GM23248 (cell line): ENCODE data around the gene MTFR1L. TPM values are rescaled to one million over a fixed set of nuclear protein-coding genes. Genes with fewer than 3 reads are reported as not detected.

Source experiments
- DNase-seq: peaks from one replicate; pipeline ENCODE4 v3.0.0-alpha.2; 2015
- H2AFZ ChIP-seq: fragments of 200-600 bp; sonication (generic); 2 replicates; pipeline ENCODE4 v1.6.1; 2016; ENCODE audit warnings: antibody characterized with exemption
- H3F3A ChIP-seq: fragments of 200-600 bp; sonication (generic); 2 replicates; pipeline ENCODE4 v1.6.1; 2016; ENCODE audit warnings: mild to moderate bottlenecking, antibody characterized with exemption, mixed run types; ENCODE audit not compliant: insufficient read depth
- H3K27ac ChIP-seq: fragments of 200-600 bp; sonication (generic); 2 replicates; pipeline ENCODE4 v1.5.1; 2016; ENCODE audit warnings: mild to moderate bottlenecking
- H3K27me3 ChIP-seq: fragments of 200-600 bp; sonication (generic); replicated peaks from 2 replicates; pipeline ENCODE4 v1.6.1; 2016; ENCODE audit warnings: mild to moderate bottlenecking; ENCODE audit not compliant: insufficient read depth
- H3K36me3 ChIP-seq: fragments of 200-600 bp; sonication (generic); 2 replicates; pipeline ENCODE4 v1.6.1; 2016; ENCODE audit warnings: low read depth, mild to moderate bottlenecking
- H3K4me1 ChIP-seq: fragments of 200-600 bp; sonication (generic); 2 replicates; pipeline ENCODE4 v1.6.1; 2016; ENCODE audit warnings: mild to moderate bottlenecking; ENCODE audit not compliant: insufficient read depth
- H3K4me2 ChIP-seq: fragments of 200-600 bp; sonication (generic); one replicate; pipeline ENCODE4 v1.6.1; 2016; ENCODE audit warnings: mild to moderate bottlenecking; ENCODE audit not compliant: unreplicated experiment
- H3K4me3 ChIP-seq: fragments of 200-600 bp; sonication (generic); 2 replicates; pipeline ENCODE4 v1.5.1; 2016; ENCODE audit warnings: mild to moderate bottlenecking
- H3K79me2 ChIP-seq: fragments of 200-600 bp; sonication (generic); 2 replicates; pipeline ENCODE4 v1.6.1; 2016; ENCODE audit warnings: mild to moderate bottlenecking; ENCODE audit not compliant: insufficient read depth
- H3K9ac ChIP-seq: fragments of 200-600 bp; sonication (generic); 2 replicates; pipeline ENCODE4 v1.6.1; 2016; ENCODE audit warnings: mild to moderate bottlenecking
- H3K9me2 ChIP-seq: fragments of 200-600 bp; sonication (generic); 2 replicates; pipeline ENCODE4 v1.6.1; 2016; ENCODE audit warnings: mixed run types, mild to moderate bottlenecking, moderate library complexity; ENCODE audit not compliant: insufficient read depth
- H3K9me3 ChIP-seq: fragments of 200-600 bp; sonication (generic); one replicate; pipeline ENCODE4 v1.6.1; 2017; ENCODE audit warnings: low read depth
- H4K20me1 ChIP-seq: fragments of 200-600 bp; sonication (generic); 2 replicates; pipeline ENCODE4 v1.6.0; 2016; ENCODE audit not compliant: insufficient read depth
- EZH2 ChIP-seq: fragments of 200-600 bp; sonication (generic); IDR thresholded peaks from 2 replicates; pipeline ENCODE4 v1.6.1; 2018; ENCODE audit warnings: antibody characterized with exemption, mild to moderate bottlenecking; ENCODE audit not compliant: insufficient read depth, poor library complexity, severe bottlenecking
- EZH2phosphoT487 ChIP-seq: fragments of 200-600 bp; sonication (generic); IDR thresholded peaks from 2 replicates; pipeline ENCODE4 v1.6.1; 2018; ENCODE audit warnings: antibody characterized with exemption, moderate library complexity, mild to moderate bottlenecking, low read depth; ENCODE audit not compliant: insufficient read depth
- WGBS, 2 experiments: methylation state at CpG; one replicate each; pipeline ENCODE4 v1.1.6; 2015 to 2017; ENCODE audit warnings: low lambda C conversion rate in 2 of 2, low coverage in 1 of 2; ENCODE audit errors: missing lambda C conversion rate in 2 of 2; 5-methylcytosine and 5-hydroxymethylcytosine counted together
- in situ Hi-C: fragments of 300-500 bp; cut with MboI; formaldehyde crosslinking; loops from 2 replicates; pipeline ENCODE4 v1.15.0; 2020
- polyA plus RNA-seq: library from polyadenylated mRNA; unstranded; fragments of >200 nt; fragmentation: Nextera tagmentation; extraction: Ambion mirVana; gene quantifications from 2 replicates; pipeline ENCODE4 v1.2.1, GENCODE V29; 2016
- total RNA-seq: library from RNA; depleted of rRNA; stranded (reverse); fragments of >200 nt; shearing (Covaris generic); gene quantifications from 2 replicates; pipeline ENCODE4 v1.2.3, GENCODE V29; 2014

Gene MTFR1L
- total and polyA plus RNA-seq, 2 experiments from 2014 or later, result 57.2 to 78.1 TPM

- no peak for DNase-seq
- TF ChIP-seq EZH2phosphoT487 (no peak), EZH2 (no peak)
- peaks cover 45% of the 10 kb centered on the region; the same call in 1 of the 2 replicates for H3K79me2 ChIP-seq
- H3K27me3 ChIP-seq, result no peaks in the 10 kb centered on the region
- H3K27ac ChIP-seq, result no peak overlapping the region
- no peak overlapping the region for H3K4me2 ChIP-seq
- 90 to 92% methylated on average over 11 of the region's 11 CpGs for WGBS, 2 experiments
- no peak overlapping the region for H2AFZ ChIP-seq
- H3K4me3 ChIP-seq, result no peak overlapping the region
- no peaks in the 10 kb centered on the region for H3K4me1 ChIP-seq
- no peaks in the 10 kb centered on the region for H3K9me3 ChIP-seq
- peaks cover 8% of the 10 kb centered on the region for H3F3A ChIP-seq
- in situ Hi-C loops, result no loop called here
- H3K9ac ChIP-seq, result no peak overlapping the region
- no peaks in the 10 kb centered on the region for H3K36me3 ChIP-seq
- H4K20me1 ChIP-seq, result no peaks in the 10 kb centered on the region
- H3K9me2 ChIP-seq, result no peaks in the 10 kb centered on the region
These were observed 37.1 kb downstream of the MTFR1L start for GRCh38 chr1:25856856-25857255.

- H3K9ac ChIP-seq, result peak overlapping the region; percentile 91
- peaks cover 8% of the 10 kb centered on the region for H3F3A ChIP-seq
- H3K9me3 ChIP-seq, result no peaks in the 10 kb centered on the region
- no peaks in the 10 kb centered on the region for H3K27me3 ChIP-seq
- TF ChIP-seq EZH2, result no peak
- TF ChIP-seq EZH2phosphoT487, result no peak
- H3K4me1 ChIP-seq, result no peaks in the 10 kb centered on the region
- no peaks in the 10 kb centered on the region; the same call in 1 of the 2 replicates for H3K36me3 ChIP-seq
- DNase-seq, result no peak
- no peaks in the 10 kb centered on the region for H4K20me1 ChIP-seq
- WGBS, 2 experiments, result 36 to 37% methylated on average over 7 of the region's 7 CpGs
- H3K27ac ChIP-seq, result no peak overlapping the region
- in situ Hi-C loops, result no loop called here
- H3K4me3 ChIP-seq, result peak overlapping the region; percentile 89
- H3K4me2 ChIP-seq, result peak overlapping the region; percentile 96
- H3K9me2 ChIP-seq, result no peaks in the 10 kb centered on the region
- peak overlapping the region; percentile 96 for H2AFZ ChIP-seq
- H3K79me2 ChIP-seq, result peaks cover 34% of the 10 kb centered on the region; the same call in 1 of the 2 replicates
These were observed 38.7 kb downstream of the MTFR1L start for GRCh38 chr1:25858494-25858893.

- Histone ChIP-seq H3K9me3 (no peaks in the 10 kb centered on the region), H3K9ac (peak within 1 kb of the TSS; percentile 91), H3K36me3 (no peaks in the 10 kb centered on the region; the same call in 1 of the 2 replicates), H3K4me1 (no peaks in the 10 kb centered on the region), H3K79me2 (peaks cover 28% of the 10 kb centered on the region; the same call in 1 of the 2 replicates), H3K27me3 (no peaks in the 10 kb centered on the region), H3K27ac (peak within 1 kb of the TSS; percentile 87), H3K9me2 (no peaks in the 10 kb centered on the region), H3K4me3 (peak within 1 kb of the TSS; percentile 89), H3F3A (peaks cover 8% of the 10 kb centered on the region), H2AFZ (peak within 1 kb of the TSS; percentile 96), H3K4me2 (peak within 1 kb of the TSS; percentile 96), H4K20me1 (no peaks in the 10 kb centered on the region)
- TF ChIP-seq EZH2 (no peak), EZH2phosphoT487 (no peak)
- 1 to 2% methylated on average over 53 to 75 of the region's 77 CpGs for WGBS, 2 experiments
- DNase-seq, result peak; percentile 97
- in situ Hi-C loops, result no loop called here
These were observed 39.4 kb downstream of the MTFR1L start, which contains the start of gene AUNIP for GRCh38 chr1:25858906-25859789. Gene AUNIP, minus strand, starts transcription at chr1:25859457. Its CDS starts 100 bp downstream, at chr1:25859357.

DNA sequence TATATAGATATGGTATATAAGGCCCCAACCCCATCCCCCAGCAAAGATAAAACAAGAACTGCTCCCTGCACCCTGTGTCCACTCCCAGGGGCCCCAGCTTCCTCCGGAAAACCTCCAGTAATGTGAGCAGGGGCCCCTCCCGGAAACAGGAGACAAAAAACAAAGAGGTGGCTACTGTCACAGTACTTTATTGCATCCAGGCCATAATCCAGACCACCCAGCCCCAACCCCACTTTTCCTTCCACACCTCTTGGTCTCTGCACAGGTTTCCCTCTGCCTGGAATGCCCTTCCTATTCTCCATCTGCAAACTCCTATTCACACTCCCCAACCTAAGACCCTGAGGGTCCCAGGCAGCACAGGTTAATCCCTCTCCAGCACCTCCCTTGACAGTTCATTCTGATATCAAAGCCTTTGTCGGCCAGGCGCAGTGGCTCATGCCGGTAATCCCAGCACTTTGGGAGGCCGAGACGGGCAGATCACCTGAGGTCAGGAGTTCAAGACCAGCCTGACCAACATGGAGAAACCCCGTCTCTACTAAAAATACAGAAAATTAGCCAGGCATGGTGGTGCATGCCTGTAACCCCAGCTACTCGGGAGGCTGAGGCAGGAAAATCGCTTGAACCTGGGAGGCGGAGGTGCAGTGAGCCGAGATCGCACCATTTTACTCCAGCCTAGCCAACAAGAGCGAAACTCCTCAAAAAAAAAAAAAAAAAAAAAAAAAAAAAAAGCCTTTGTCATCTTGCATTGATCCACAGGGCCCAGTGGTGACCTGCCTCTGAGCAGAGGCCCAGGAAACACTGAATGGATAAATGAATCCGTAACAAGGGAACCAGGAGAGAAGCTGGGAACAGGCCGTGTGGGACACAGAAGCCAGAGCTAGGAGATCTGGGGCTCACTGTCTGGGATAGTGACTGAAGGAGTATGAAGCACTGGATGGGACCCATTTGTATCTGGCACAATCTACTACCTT lies 41.8 kb downstream of the MTFR1L start:
- Histone ChIP-seq H3K4me1 (no peaks in the 10 kb centered on the region), H3K9me2 (no peaks in the 10 kb centered on the region), H3K36me3 (no peaks in the 10 kb centered on the region; the same call in 1 of the 2 replicates), H3K4me2 (no peak overlapping the region), H2AFZ (no peak overlapping the region), H3K27ac (no peak overlapping the region), H4K20me1 (no peaks in the 10 kb centered on the region), H3K4me3 (no peak overlapping the region), H3K9me3 (no peaks in the 10 kb centered on the region), H3K27me3 (no peaks in the 10 kb centered on the region), H3K79me2 (peaks cover 19% of the 10 kb centered on the region; the same call in 1 of the 2 replicates), H3F3A (peaks cover 8% of the 10 kb centered on the region), H3K9ac (no peak overlapping the region)
- in situ Hi-C loops, result no loop called here
- 79 to 85% methylated on average over 10 to 16 of the region's 16 CpGs for WGBS, 2 experiments
- no peak for DNase-seq
- TF ChIP-seq EZH2 (no peak), EZH2phosphoT487 (no peak)
